MCF 10A (cell line): ENCODE results near the gene PPP2R1A. TPM values are rescaled to one million over a fixed set of nuclear protein-coding genes. Genes with fewer than 3 reads are reported as not detected.

Source experiments
- BruUV-seq: library from RNA; stranded (reverse); fragments of 400-500 nt; replicated peaks from 2 replicates; lab custom pipeline; 2021; lab: Mats Ljungman, UMichigan
- CTCF ChIA-PET: fragments of 300-600 bp; sonication (Branson Sonifier 250); formaldehyde crosslinking; extraction: SDS; loops from one replicate; lab custom pipeline; 2021; ENCODE audit warnings: antibody characterized with exemption, inconsistent platforms; lab: Yijun Ruan, JAX
- POLR2A ChIA-PET: fragments of 300-600, 350-650 bp; sonication (Branson Sonifier 250); formaldehyde crosslinking; extraction: SDS; loops from one replicate; lab custom pipeline; 2020; ENCODE audit warnings: antibody characterized with exemption, inconsistent platforms; lab: Yijun Ruan, JAX
- DNase-seq: peaks from one replicate; pipeline ENCODE4 v3.0.0-alpha.2; 2018; ENCODE audit not compliant: unreplicated experiment
- H3K27ac Mint-ChIP-seq: one replicate; pipeline ENCODE4 v1.8.0; 2022; ENCODE audit warnings: mild to moderate bottlenecking, low read depth, mixed read lengths; ENCODE audit not compliant: unreplicated experiment
- H3K27me3 Mint-ChIP-seq: one replicate; pipeline ENCODE4 v1.8.0; 2022; ENCODE audit warnings: mixed read lengths; ENCODE audit not compliant: insufficient read depth, unreplicated experiment
- H3K36me3 Mint-ChIP-seq: one replicate; pipeline ENCODE4 v1.8.0; 2022; ENCODE audit warnings: mild to moderate bottlenecking, moderate library complexity, mixed read lengths; ENCODE audit not compliant: insufficient read depth, unreplicated experiment
- H3K4me1 Mint-ChIP-seq: one replicate; pipeline ENCODE4 v1.8.0; 2022; ENCODE audit warnings: mixed read lengths; ENCODE audit not compliant: insufficient read depth, unreplicated experiment
- H3K4me3 Mint-ChIP-seq: one replicate; pipeline ENCODE4 v1.8.0; 2022; ENCODE audit warnings: mild to moderate bottlenecking, moderate library complexity, mixed read lengths; ENCODE audit not compliant: unreplicated experiment
- H3K9me3 Mint-ChIP-seq: one replicate; pipeline ENCODE4 v1.8.0; 2022; ENCODE audit warnings: mixed read lengths; ENCODE audit not compliant: unreplicated experiment
- intact Hi-C: fragments of 100-400 bp; cut with micrococcal nuclease; formaldehyde crosslinking; loops from 2 replicates; pipeline ENCODE4 v1.14.1; 2022
- total RNA-seq: library from RNA; stranded (reverse); gene quantifications from 2 replicates; pipeline ENCODE4 v1.2.3, GENCODE V29; 2022
- TF ChIP-seq, protein P1 (sequence below): fragments of 200-600 bp; IDR thresholded peaks from one replicate; pipeline ENCODE4 v1.8.0; 2022; ENCODE audit warnings: antibody characterized with exemption, mild to moderate bottlenecking; ENCODE audit not compliant: unreplicated experiment

Gene PPP2R1A
- total RNA-seq, 1 experiment from 2014 or later, result 194 TPM

DNA sequence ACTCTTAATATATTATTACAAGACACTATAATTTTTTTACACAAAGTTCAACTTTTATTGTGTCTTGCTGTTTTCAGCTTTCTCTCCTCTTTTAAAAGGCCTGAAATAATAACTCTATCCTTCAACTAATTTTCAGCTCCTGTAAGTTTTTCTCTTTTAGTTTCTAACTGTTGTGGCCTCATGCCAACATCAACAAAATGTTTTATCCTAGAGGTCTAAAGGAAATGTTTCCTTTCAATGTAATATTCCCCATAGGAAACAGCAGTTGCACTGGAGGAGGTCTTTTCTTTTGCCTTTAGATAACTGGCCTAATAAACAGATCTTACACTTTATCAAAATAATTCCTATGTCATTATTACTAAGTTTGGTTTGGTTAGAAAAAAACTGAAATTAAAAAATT is 41.6 kb upstream of the PPP2R1A start:
- CTCF ChIA-PET, result interaction anchor here (1.0 to 1.2 kb wide), 2 partner anchors 8 to 169 kb away, joined by 3 read pairs; no protein-coding TSS in a partner anchor
- intact Hi-C loops, result no loop called here
- H3K4me3 Mint-ChIP-seq, result no peak overlapping the region
- H3K36me3 Mint-ChIP-seq, result no peaks in the 10 kb centered on the region
- no peaks in the 10 kb centered on the region for H3K27me3 Mint-ChIP-seq
- H3K9me3 Mint-ChIP-seq, result peaks cover 8% of the 10 kb centered on the region
- no peak overlapping the region for H3K27ac Mint-ChIP-seq
- no peak for DNase-seq
- no TSS peak for BruUV-seq
- no peaks in the 10 kb centered on the region for H3K4me1 Mint-ChIP-seq
- POLR2A ChIA-PET, result interaction anchor here (0.5 to 1.2 kb wide), 2 partner anchors 8 to 68 kb away, joined by 3 to 4 read pairs; no protein-coding TSS in a partner anchor
- TF ChIP-seq, protein P1, sequence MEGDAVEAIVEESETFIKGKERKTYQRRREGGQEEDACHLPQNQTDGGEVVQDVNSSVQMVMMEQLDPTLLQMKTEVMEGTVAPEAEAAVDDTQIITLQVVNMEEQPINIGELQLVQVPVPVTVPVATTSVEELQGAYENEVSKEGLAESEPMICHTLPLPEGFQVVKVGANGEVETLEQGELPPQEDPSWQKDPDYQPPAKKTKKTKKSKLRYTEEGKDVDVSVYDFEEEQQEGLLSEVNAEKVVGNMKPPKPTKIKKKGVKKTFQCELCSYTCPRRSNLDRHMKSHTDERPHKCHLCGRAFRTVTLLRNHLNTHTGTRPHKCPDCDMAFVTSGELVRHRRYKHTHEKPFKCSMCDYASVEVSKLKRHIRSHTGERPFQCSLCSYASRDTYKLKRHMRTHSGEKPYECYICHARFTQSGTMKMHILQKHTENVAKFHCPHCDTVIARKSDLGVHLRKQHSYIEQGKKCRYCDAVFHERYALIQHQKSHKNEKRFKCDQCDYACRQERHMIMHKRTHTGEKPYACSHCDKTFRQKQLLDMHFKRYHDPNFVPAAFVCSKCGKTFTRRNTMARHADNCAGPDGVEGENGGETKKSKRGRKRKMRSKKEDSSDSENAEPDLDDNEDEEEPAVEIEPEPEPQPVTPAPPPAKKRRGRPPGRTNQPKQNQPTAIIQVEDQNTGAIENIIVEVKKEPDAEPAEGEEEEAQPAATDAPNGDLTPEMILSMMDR, result no peak

DNA sequence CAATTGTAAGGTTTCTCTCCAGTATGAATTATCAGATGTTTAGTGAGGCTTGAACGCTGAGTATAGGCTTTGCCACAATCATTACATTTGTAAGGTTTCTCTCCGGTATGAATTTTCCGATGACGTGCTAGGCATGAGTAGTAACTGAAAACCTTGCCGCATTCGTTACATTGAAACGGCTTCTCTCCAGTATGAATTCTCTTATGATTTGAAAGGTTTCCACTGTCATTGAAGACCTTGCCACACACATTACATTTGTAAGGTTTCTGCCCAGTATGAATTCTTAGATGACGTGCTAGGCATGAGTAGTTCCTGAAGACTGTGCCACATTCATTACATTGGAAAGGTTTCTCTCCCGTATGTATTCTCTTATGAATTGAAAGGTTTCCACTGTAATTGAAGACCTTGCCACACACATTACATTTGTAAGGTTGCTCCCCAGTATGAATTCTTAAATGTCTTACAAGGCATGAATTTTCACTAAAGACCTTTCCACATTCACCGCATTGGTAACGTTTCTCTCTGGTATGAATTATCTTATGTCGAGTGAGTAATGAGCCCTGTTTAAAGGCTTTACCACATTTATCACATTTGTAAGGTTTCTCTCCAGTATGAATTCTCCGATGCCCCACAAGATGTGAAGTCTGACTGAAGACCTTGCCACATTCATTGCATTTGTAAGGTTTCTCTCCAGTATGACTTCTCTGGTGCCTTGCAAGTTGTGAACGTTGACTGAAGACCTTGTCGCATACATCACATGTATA is 34.1 kb upstream of the PPP2R1A start:
- no peaks in the 10 kb centered on the region for H3K27me3 Mint-ChIP-seq
- intact Hi-C loops, result no loop called here
- TF ChIP-seq, protein P1, result no peak
- H3K9me3 Mint-ChIP-seq, result peaks cover 51% of the 10 kb centered on the region
- no TSS peak for BruUV-seq
- ChIA-PET POLR2A (no interaction called here), CTCF (no interaction called here)
- no peaks in the 10 kb centered on the region for H3K4me1 Mint-ChIP-seq
- H3K27ac Mint-ChIP-seq, result no peak overlapping the region
- no peak overlapping the region for H3K4me3 Mint-ChIP-seq
- DNase-seq, result no peak
- peaks cover 8% of the 10 kb centered on the region for H3K36me3 Mint-ChIP-seq

DNA sequence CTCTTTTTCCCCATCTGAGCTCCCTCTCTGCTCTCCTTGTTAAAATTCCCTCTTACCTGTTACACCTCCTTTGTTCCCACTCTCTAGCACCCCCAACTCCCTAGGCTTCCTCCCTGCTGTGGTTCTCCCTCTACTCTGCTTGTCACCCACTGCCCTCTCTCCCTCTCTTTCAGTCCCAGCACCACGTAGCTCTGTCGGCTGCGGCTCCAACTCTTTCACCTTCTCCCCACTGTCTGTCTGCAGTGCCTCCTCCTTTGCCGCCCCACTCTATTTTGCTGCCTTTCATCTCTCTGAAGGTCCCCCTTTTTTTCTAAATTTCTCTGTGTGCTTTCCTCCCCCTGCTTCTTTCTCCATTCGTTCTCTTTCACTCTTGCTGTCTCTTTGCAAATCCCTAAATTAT is 19.5 kb upstream of the PPP2R1A start:
- peaks cover 11% of the 10 kb centered on the region for H3K4me1 Mint-ChIP-seq
- H3K36me3 Mint-ChIP-seq, result peaks cover 34% of the 10 kb centered on the region
- TF ChIP-seq, protein P1, result no peak
- H3K4me3 Mint-ChIP-seq, result peak overlapping the region; percentile 99
- H3K27ac Mint-ChIP-seq, result peak overlapping the region; percentile 60
- ChIA-PET CTCF (interaction anchor here (1.0 kb wide), 1 partner anchor 17 kb away, joined by 3 read pairs; no protein-coding TSS in a partner anchor), POLR2A (interaction anchor here (0.5 to 3.7 kb wide), 3 partner anchors 19 to 1397 kb away, joined by 3 to 45 read pairs (median 3); partner anchors contain the start of gene ZNF616)
- peaks cover 4% of the 10 kb centered on the region for H3K9me3 Mint-ChIP-seq
- no TSS peak for BruUV-seq
- no peaks in the 10 kb centered on the region for H3K27me3 Mint-ChIP-seq
- intact Hi-C loops, result no loop called here
- DNase-seq, result no peak

DNA sequence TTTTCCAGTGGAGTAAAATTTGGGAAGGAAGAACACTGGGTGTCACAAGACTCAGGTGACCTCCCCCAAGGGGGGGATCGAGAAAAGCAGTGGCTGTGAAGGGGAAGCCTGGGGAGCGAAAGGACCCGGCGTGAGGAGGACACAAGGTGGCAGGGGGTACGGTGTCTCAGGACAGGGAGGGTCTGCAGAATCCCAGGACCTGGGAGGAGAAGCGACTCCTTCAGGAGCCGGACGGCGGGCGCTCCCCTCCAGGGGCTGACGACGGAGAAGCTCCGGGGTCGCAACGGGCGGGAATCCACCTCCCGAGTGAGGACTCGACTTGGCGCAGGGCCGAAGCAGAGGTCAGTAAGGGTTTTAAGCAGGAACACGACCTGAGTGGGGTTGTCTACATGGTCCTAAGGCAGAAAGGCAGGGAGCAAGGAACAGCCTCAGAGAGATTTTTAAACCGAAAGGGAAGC is 19.0 kb upstream of the PPP2R1A start:
- Mint-ChIP-seq H3K4me3 (peak overlapping the region; percentile 99), H3K4me1 (peaks cover 11% of the 10 kb centered on the region), H3K9me3 (peaks cover 4% of the 10 kb centered on the region), H3K36me3 (peaks cover 34% of the 10 kb centered on the region), H3K27ac (peak overlapping the region; percentile 60), H3K27me3 (no peaks in the 10 kb centered on the region)
- POLR2A ChIA-PET, result interaction anchor here (1.0 to 3.7 kb wide), 4 partner anchors 18 to 122 kb away, joined by 3 to 45 read pairs (median 24); partner anchors contain the start of genes PPP2R1A, ZNF432 and ZNF616
- CTCF ChIA-PET, result interaction anchor here (2.2 kb wide), 1 partner anchor 32 kb away, joined by 4 read pairs; no protein-coding TSS in a partner anchor
- peak; percentile 3 for DNase-seq
- TF ChIP-seq, protein P1, result no peak
- intact Hi-C loops, result no loop called here
- TSS peak; percentile 46 for BruUV-seq
